Upper lobe of left lung (tissue), 6 donors: ENCODE measurements around the gene TRMT61B. TPM values are rescaled to one million over a fixed set of nuclear protein-coding genes. Genes with fewer than 3 reads are reported as not detected.

Experiments
- ATAC-seq, 2 donors: fragments of 200-7000 bp; cut with Tn5 transposase; one replicate each; pipeline ENCODE4 v1.9.1; 2022; ENCODE audit warnings: mild to moderate bottlenecking in 2 of 2, moderate library complexity in 2 of 2; ENCODE audit not compliant: low FRiP score in 2 of 2
- DNase-seq, 2 donors: peaks; one replicate each; pipeline ENCODE4 v3.0.0-alpha.2; 2019 to 2020
- H3K27ac ChIP-seq, 4 donors: fragments of 200-600 bp; sonication (generic); one replicate each; pipeline ENCODE4 v1.5.1; 2016 to 2019
- H3K27me3 ChIP-seq, 4 donors: fragments of 200-600 bp; sonication (generic); one replicate each; pipeline ENCODE4 v1.5.1; 2017 to 2019
- H3K36me3 ChIP-seq, 4 donors: fragments of 200-600 bp; sonication (generic); one replicate each; pipeline ENCODE4 v1.5.1; 2016 to 2019
- H3K4me1 ChIP-seq, 4 donors: fragments of 200-600 bp; sonication (generic); one replicate each; pipeline ENCODE4 v1.5.1; 2018 to 2019
- H3K4me3 ChIP-seq, 4 donors: fragments of 200-600 bp; sonication (generic); one replicate each; pipeline ENCODE4 v1.5.1; 2017 to 2019; ENCODE audit warnings: mild to moderate bottlenecking in 2 of 4, moderate library complexity in 1 of 4
- H3K9me3 ChIP-seq, 4 donors: fragments of 200-600 bp; sonication (generic); one replicate each; pipeline ENCODE4 v1.5.1; 2018 to 2019
- CTCF ChIP-seq, 6 experiments: fragments of 450-650 bp in 4 of 6; fragments of 200-600 bp in 2 of 6; sonication (generic) in 2 of 6; IDR thresholded peaks; one replicate each; pipeline ENCODE4 v1.5.1; 2016 to 2019; ENCODE audit warnings: antibody characterized with exemption in 6 of 6
- EP300 ChIP-seq, 4 donors: sonication (generic); formaldehyde crosslinking; IDR thresholded peaks; one replicate each; pipeline ENCODE4 v1.5.1; 2017; ENCODE audit warnings: antibody characterized with exemption in 4 of 4, control low read depth in 2 of 4
- POLR2A ChIP-seq, 4 donors: fragments of 450-650 bp; IDR thresholded peaks; one replicate each; pipeline ENCODE4 v1.5.1; 2016 to 2017; ENCODE audit warnings: antibody characterized with exemption in 4 of 4, mild to moderate bottlenecking in 2 of 4
- POLR2AphosphoS5 ChIP-seq, 2 donors: sonication (generic); formaldehyde crosslinking; IDR thresholded peaks; one replicate each; pipeline ENCODE4 v1.5.1; 2017; ENCODE audit warnings: antibody characterized with exemption in 2 of 2
- WGBS, 2 donors: methylation state at CpG; one replicate each; pipeline ENCODE4 v1.1.5; 2017 to 2018; 5-methylcytosine and 5-hydroxymethylcytosine counted together
- small RNA-seq, 4 donors: library from RNA; depleted of rRNA; stranded (forward); fragments of <200 nt; gene quantifications; one replicate each; pipeline ENCODE3, GENCODE V24; 2016
- total RNA-seq, 6 donors: library from RNA; depleted of rRNA in 4 of 6; stranded (reverse); fragments of >200 nt in 4 of 6; gene quantifications; one replicate each; pipeline versions ENCODE4 v1.1.0 to v1.2.1, GENCODE V29; 2016 to 2021
- donor health status: DM: no; HTN: no; CAD: no; lungs with moderate emphysema.
- donor health status: DM: no; HTN: yes; CAD: no; lungs with severe emphysema.

TRMT61B gene
- total RNA-seq, 6 donors from 2014 or later = 7.9 to 12.5 (median 9.7) TPM

- no peak overlapping the region for H3K4me3 ChIP-seq
- no peak for ATAC-seq
- H3K9me3 ChIP-seq = no peaks in the 10 kb centered on the region
- no peaks in the 10 kb centered on the region for H3K27me3 ChIP-seq
- H3K4me1 ChIP-seq = peaks cover 0 to 6% (median 0%) of the 10 kb centered on the region in 4 donors
- 60 to 79% methylated on average over 4 of the region's 4 CpGs for WGBS, 2 donors
- TF ChIP-seq EP300 (IDR thresholded peaks at IDR 0.05) (no peak), POLR2AphosphoS5 (IDR thresholded peaks at IDR 0.05) (no peak), CTCF (IDR thresholded peaks at IDR 0.05) (no peak)
- DNase-seq = no peak
- H3K27ac ChIP-seq = no peak overlapping the region
- H3K36me3 ChIP-seq = peaks cover 9 to 66% (median 12%) of the 10 kb centered on the region in 4 donors
Measured at GRCh38 chr2:28802975-28803429, 67.1 kb downstream of the TRMT61B start.

- DNase-seq (no peak), ATAC-seq (no peak)
- TF ChIP-seq POLR2A (IDR thresholded peaks at IDR 0.05) (no peak), POLR2AphosphoS5 (IDR thresholded peaks at IDR 0.05) (no peak), CTCF (IDR thresholded peaks at IDR 0.05) (no peak), EP300 (IDR thresholded peaks at IDR 0.05) (no peak)
- no peaks in the 10 kb centered on the region for H3K27me3 ChIP-seq
- peaks cover 9 to 76% (median 12%) of the 10 kb centered on the region in 4 donors for H3K36me3 ChIP-seq
- peaks cover 0 to 6% (median 0%) of the 10 kb centered on the region in 4 donors for H3K4me1 ChIP-seq
- H3K27ac ChIP-seq = no peak overlapping the region
- no peak overlapping the region for H3K4me3 ChIP-seq
- 91 to 95% methylated on average over 3 of the region's 3 CpGs for WGBS, 2 donors
- H3K9me3 ChIP-seq = no peaks in the 10 kb centered on the region
Measured at GRCh38 chr2:28801726-28802125, 68.4 kb downstream of the TRMT61B start.

Small RNA genes within 50 kb of the gene (small RNA-seq; reads per million reads assigned to genes)
- 506 to 973 (median 599) reads per million in 4 donors for gene SNORD92

Other genes with a start within 250 kb of the TRMT61B start
- gene PPP1CB, start 118.5 kb downstream of the TRMT61B start, total RNA-seq = 100 to 1,000 TPM in 5 of 6 donors, 10 to 100 TPM in 1; 83.0 to 255 (median 222) TPM
- gene SPDYA, start 59.5 kb downstream of the TRMT61B start, total RNA-seq = 1 to 10 TPM; 1.0 to 2.3 (median 1.6) TPM
- 10 to 100 TPM; 20.4 to 54.7 (median 33.7) TPM for gene WDR43, start 24.4 kb upstream of the TRMT61B start, total RNA-seq
- 10 to 100 TPM in 4 of 6 donors, 1 to 10 TPM in 1, under 1 TPM in 1; 0.37 to 24.5 (median 10.9) TPM for gene TOGARAM2, start 111.0 kb upstream of the TRMT61B start, total RNA-seq
- under 1 TPM in 4 of 6 donors, not detected in 2; 0.15 to 0.71 (median 0.55) TPM for gene PCARE, start 204.2 kb upstream of the TRMT61B start, total RNA-seq
- gene CLIP4, start 245.1 kb upstream of the TRMT61B start, total RNA-seq = 100 to 1,000 TPM in 1 of 6 donors, 10 to 100 TPM in 5; 46.0 to 104 (median 69.5) TPM